Head of caudate nucleus (tissue), 42 donors: Measurements from ENCODE around the gene FSD2.

Source experiments
- DNase-seq, 42 donors: peaks; one replicate each; pipeline versions ENCODE4 v3.0.0 to v3.0.0-alpha.2; 2020 to 2021; ENCODE audit warnings: mixed read lengths in 7 of 42
- intact Hi-C: fragments of 100-400 bp; cut with DNase I; formaldehyde crosslinking; loops from one replicate; pipeline ENCODE4 v1.15.0; 2022

FSD2 gene

GRCh38 chr15:82805994-82806406, at the start of gene FSD2:
TSS of gene FSD2 (minus strand) at chr15:82806069. CDS start at chr15:82787390, 18,679 bp downstream.
- intact Hi-C loops = loop anchor here (5.0 kb wide), 1 partner anchor 54 kb away; no protein-coding TSS in a partner anchor
- peak in 2 of 42 donors; percentile 8 to 12 for DNase-seq

GRCh38 chr15:82854554-82854953, 48.7 kb upstream of the FSD2 start:
- DNase-seq = peak in 2 of 42 donors; percentile 7 to 31
- intact Hi-C loops = no loop called here

GRCh38 chr15:82852941-82853561, 47.2 kb upstream of the FSD2 start:
- intact Hi-C loops = no loop called here
- DNase-seq = peak in 4 of 42 donors; percentile 20 to 39 (median 30)

- intact Hi-C loops = no loop called here
These were observed 46.2 kb upstream of the FSD2 start for GRCh38 chr15:82851981-82852511.

GRCh38 chr15:82851306-82851850, 45.5 kb upstream of the FSD2 start:
- intact Hi-C loops = no loop called here

More at GRCh38 chr15:82851981-82852511, 46.2 kb upstream of the FSD2 start:
- DNase-seq = peak in 3 of 42 donors; percentile 12 to 30 (median 13)

GRCh38 chr15:82850731-82851130, 44.9 kb upstream of the FSD2 start:
- peak in 7 of 42 donors; percentile 3 to 42 (median 32) for DNase-seq
- intact Hi-C loops = no loop called here

More at GRCh38 chr15:82851306-82851850, 45.5 kb upstream of the FSD2 start:
- peak in 4 of 42 donors; percentile 7 to 20 (median 18) for DNase-seq

- intact Hi-C loops = no loop called here
- DNase-seq = peak in 36 of 42 donors; percentile 13 to 77 (median 45)
These were observed 44.0 kb upstream of the FSD2 start for GRCh38 chr15:82849556-82850512.

GRCh38 chr15:82848241-82848993, 42.5 kb upstream of the FSD2 start:
- intact Hi-C loops = no loop called here
- DNase-seq = peak in 3 of 42 donors; percentile 16 to 29 (median 22)

- intact Hi-C loops = no loop called here
- peak in 2 of 42 donors; percentile 11 to 29 for DNase-seq
These were observed 41.8 kb upstream of the FSD2 start for GRCh38 chr15:82847703-82848102.

GRCh38 chr15:82846621-82847020, 40.8 kb upstream of the FSD2 start:
- intact Hi-C loops = no loop called here
- DNase-seq = peak in 1 of 42 donors; percentile 6

GRCh38 chr15:82845686-82846085, 39.8 kb upstream of the FSD2 start:
- intact Hi-C loops = no loop called here
- DNase-seq = peak in 1 of 42 donors; percentile 35

- no peak for DNase-seq
- intact Hi-C loops = no loop called here
These were observed 37.7 kb upstream of the FSD2 start for GRCh38 chr15:82843566-82843965.

GRCh38 chr15:82840166-82840565, 34.3 kb upstream of the FSD2 start:
- intact Hi-C loops = no loop called here
- peak in 1 of 42 donors; percentile 32 for DNase-seq

- intact Hi-C loops = no loop called here
- no peak for DNase-seq
These were observed 33.3 kb upstream of the FSD2 start for GRCh38 chr15:82839136-82839535.

GRCh38 chr15:82838096-82838735, 32.3 kb upstream of the FSD2 start:
- DNase-seq = peak in 1 of 42 donors; percentile 33
- intact Hi-C loops = no loop called here

GRCh38 chr15:82835391-82835917, 29.6 kb upstream of the FSD2 start:
- intact Hi-C loops = no loop called here
- DNase-seq = peak in 1 of 42 donors; percentile 39

- DNase-seq = peak in 1 of 42 donors; percentile 22
- intact Hi-C loops = no loop called here
These were observed 27.5 kb upstream of the FSD2 start for GRCh38 chr15:82833362-82833682.
